HEK293 (cell line): ENCODE measurements around the gene CD40.

Experiments used
- CTCF ChIA-PET: fragments of 350-600 bp; formaldehyde crosslinking; extraction: SDS; loops from one replicate; lab custom pipeline; 2021; ENCODE audit warnings: antibody characterized with exemption; lab: Yijun Ruan, JAX
- POLR2A ChIA-PET: fragments of 300-600 bp; formaldehyde crosslinking; extraction: SDS; loops from one replicate; lab custom pipeline; 2020; ENCODE audit warnings: antibody characterized with exemption, inconsistent platforms; lab: Yijun Ruan, JAX
- H3K27ac ChIP-seq: fragments of 200-500 bp; sonication (Bioruptor generic); 2 replicates; pipeline ENCODE4 v1.5.1; 2014; ENCODE audit warnings: low read depth, low read length, control low read depth, inconsistent platforms; ENCODE audit errors: extremely low read depth
- H3K36me3 ChIP-seq, 2 experiments: fragments of 200-500 bp in 1 of 2; sonication (Bioruptor generic) in 1 of 2; 1 replicate in 1 of 2; 2 replicates in 1 of 2; pipeline ENCODE4 v1.5.1; 2014 to 2017; ENCODE audit warnings: inconsistent platforms in 2 of 2, low read length in 2 of 2; ENCODE audit not compliant: control insufficient read depth in 2 of 2, insufficient read depth in 1 of 2
- H3K4me1 ChIP-seq: fragments of 200-500 bp; sonication (Bioruptor generic); 2 replicates; pipeline ENCODE4 v1.5.1; 2014; ENCODE audit warnings: mild to moderate bottlenecking, low read length, inconsistent platforms; ENCODE audit not compliant: control insufficient read depth, insufficient read depth
- H3K4me3 ChIP-seq: 2 replicates; pipeline ENCODE4 v1.5.1; 2011; ENCODE audit warnings: low read depth, mild to moderate bottlenecking, control low read depth, low read length, moderate library complexity
- H3K9me3 ChIP-seq: fragments of 200-500 bp; sonication (Bioruptor generic); 2 replicates; pipeline ENCODE4 v1.5.1; 2014; ENCODE audit warnings: low read depth, low read length, inconsistent platforms; ENCODE audit not compliant: control insufficient read depth, insufficient read depth
- BCL11B ChIP-seq: fragments of 450-650 bp; formaldehyde crosslinking; IDR thresholded peaks from 2 replicates; pipeline ENCODE4 v1.5.1; 2016; ENCODE audit warnings: low read depth, missing biosample characterization, missing genetic modification characterization
- GLIS2 ChIP-seq: fragments of 450-650 bp; formaldehyde crosslinking; IDR thresholded peaks from 2 replicates; pipeline ENCODE4 v1.5.1; 2016; ENCODE audit warnings: missing biosample characterization, missing genetic modification characterization
- HOXA7 ChIP-seq: sonication (generic); formaldehyde crosslinking; IDR thresholded peaks from 2 replicates; pipeline ENCODE4 v1.8.1; 2022; ENCODE audit warnings: missing genetic modification reagents, borderline replicate concordance
- KLF10 ChIP-seq: fragments of 450-650 bp; IDR thresholded peaks from 2 replicates; pipeline ENCODE4 v1.5.1; 2018; ENCODE audit warnings: missing biosample characterization, mild to moderate bottlenecking, missing genetic modification characterization
- ZBTB20 ChIP-seq: fragments of 450-650 bp; formaldehyde crosslinking; IDR thresholded peaks from 2 replicates; pipeline ENCODE4 v1.5.1; 2016; ENCODE audit warnings: missing biosample characterization, missing genetic modification characterization
- ZFHX2 ChIP-seq: fragments of 450-650 bp; formaldehyde crosslinking; conservative IDR thresholded peaks from 2 replicates; pipeline ENCODE4 v1.5.1; 2016; ENCODE audit warnings: missing biosample characterization, missing genetic modification characterization
- ZNF311 ChIP-seq: fragments of 450-650 bp; formaldehyde crosslinking; IDR thresholded peaks from 2 replicates; pipeline ENCODE4 v1.5.1; 2017; ENCODE audit warnings: missing biosample characterization, missing genetic modification characterization, borderline replicate concordance
- ZNF37A ChIP-seq: fragments of 450-650 bp; IDR thresholded peaks from 2 replicates; pipeline ENCODE4 v1.5.1; 2018; ENCODE audit warnings: missing biosample characterization, missing genetic modification characterization
- ZNF513 ChIP-seq: fragments of 450-650 bp; IDR thresholded peaks from 2 replicates; pipeline ENCODE4 v1.5.1; 2018; ENCODE audit warnings: missing biosample characterization, missing genetic modification characterization
- ZNF521 ChIP-seq: fragments of 450-650 bp; formaldehyde crosslinking; IDR thresholded peaks from 2 replicates; pipeline ENCODE4 v1.5.1; 2017; ENCODE audit warnings: missing biosample characterization, mild to moderate bottlenecking, missing genetic modification characterization
- ZNF548 ChIP-seq: fragments of 450-650 bp; formaldehyde crosslinking; IDR thresholded peaks from 2 replicates; pipeline ENCODE4 v1.5.1; 2016; ENCODE audit warnings: missing biosample characterization, missing genetic modification characterization
- ZSCAN16 ChIP-seq: fragments of 450-650 bp; formaldehyde crosslinking; IDR thresholded peaks from 2 replicates; pipeline ENCODE4 v1.5.1; 2016; ENCODE audit warnings: missing biosample characterization, missing genetic modification characterization
- ZSCAN30 ChIP-seq: fragments of 450-650 bp; IDR thresholded peaks from 2 replicates; pipeline ENCODE4 v1.5.1; 2018; ENCODE audit warnings: missing biosample characterization, mild to moderate bottlenecking, missing genetic modification characterization, moderate library complexity
- TF ChIP-seq, protein P1 (sequence below): fragments of 450-650 bp; formaldehyde crosslinking; IDR thresholded peaks from 2 replicates; pipeline ENCODE4 v1.5.1; 2016; ENCODE audit warnings: missing biosample characterization, missing genetic modification characterization, low read depth
- TF ChIP-seq, protein P2 (sequence below): fragments of 450-650 bp; formaldehyde crosslinking; IDR thresholded peaks from 2 replicates; pipeline ENCODE4 v1.5.1; 2016; ENCODE audit warnings: missing biosample characterization, missing genetic modification characterization
- TF ChIP-seq, protein P3 (sequence below): fragments of 450-650 bp; formaldehyde crosslinking; IDR thresholded peaks from 2 replicates; pipeline ENCODE4 v1.5.1; 2016; ENCODE audit warnings: missing biosample characterization, missing genetic modification characterization

CD40 gene

GRCh38 chr20:46161921-46162320, 43.8 kb downstream of the CD40 start (continued):
- TF ChIP-seq KLF10 (tag by site-specific recombination): no peak

GRCh38 chr20:46164254-46164653, 46.1 kb downstream of the CD40 start:
- Histone ChIP-seq H3K27ac (no peak overlapping the region), H3K9me3 (no peaks in the 10 kb centered on the region), H3K36me3 (no peaks in the 10 kb centered on the region), H3K4me1 (no peaks in the 10 kb centered on the region), H3K4me3 (no peak overlapping the region)
- TF ChIP-seq, protein P1, sequence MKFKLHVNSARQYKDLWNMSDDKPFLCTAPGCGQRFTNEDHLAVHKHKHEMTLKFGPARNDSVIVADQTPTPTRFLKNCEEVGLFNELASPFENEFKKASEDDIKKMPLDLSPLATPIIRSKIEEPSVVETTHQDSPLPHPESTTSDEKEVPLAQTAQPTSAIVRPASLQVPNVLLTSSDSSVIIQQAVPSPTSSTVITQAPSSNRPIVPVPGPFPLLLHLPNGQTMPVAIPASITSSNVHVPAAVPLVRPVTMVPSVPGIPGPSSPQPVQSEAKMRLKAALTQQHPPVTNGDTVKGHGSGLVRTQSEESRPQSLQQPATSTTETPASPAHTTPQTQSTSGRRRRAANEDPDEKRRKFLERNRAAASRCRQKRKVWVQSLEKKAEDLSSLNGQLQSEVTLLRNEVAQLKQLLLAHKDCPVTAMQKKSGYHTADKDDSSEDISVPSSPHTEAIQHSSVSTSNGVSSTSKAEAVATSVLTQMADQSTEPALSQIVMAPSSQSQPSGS (tag by site-specific recombination): no peak
- TF ChIP-seq ZFHX2: 0 out of 2 replicates have a peak, but pooled peaks have one; percentile 20
- ChIA-PET CTCF (interaction anchor here (0.6 kb wide), 1 partner anchor 8 kb away, joined by 3 read pairs; no protein-coding TSS in a partner anchor), POLR2A (no interaction called here)

DNA sequence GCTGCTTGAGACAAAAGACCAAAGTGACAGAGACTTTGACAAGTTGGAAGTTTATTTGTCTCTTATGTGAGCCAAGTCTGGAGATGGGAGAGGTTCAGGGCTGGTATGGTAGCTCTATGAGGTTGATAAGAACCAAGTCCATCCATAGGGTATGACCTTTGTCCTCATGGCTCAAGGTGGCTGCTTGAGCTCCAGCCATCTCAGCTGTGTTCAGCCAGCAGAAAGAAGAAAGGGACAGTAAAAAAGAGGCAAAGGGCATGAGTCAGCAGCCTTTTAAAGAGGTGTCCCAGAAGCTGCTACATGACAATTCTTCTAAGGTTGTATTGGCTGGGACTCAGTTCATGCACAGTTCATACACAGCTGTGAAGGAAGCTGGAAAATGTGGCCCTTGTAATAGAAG, 49.0 kb downstream of the CD40 start:
- TF ChIP-seq, protein P2, sequence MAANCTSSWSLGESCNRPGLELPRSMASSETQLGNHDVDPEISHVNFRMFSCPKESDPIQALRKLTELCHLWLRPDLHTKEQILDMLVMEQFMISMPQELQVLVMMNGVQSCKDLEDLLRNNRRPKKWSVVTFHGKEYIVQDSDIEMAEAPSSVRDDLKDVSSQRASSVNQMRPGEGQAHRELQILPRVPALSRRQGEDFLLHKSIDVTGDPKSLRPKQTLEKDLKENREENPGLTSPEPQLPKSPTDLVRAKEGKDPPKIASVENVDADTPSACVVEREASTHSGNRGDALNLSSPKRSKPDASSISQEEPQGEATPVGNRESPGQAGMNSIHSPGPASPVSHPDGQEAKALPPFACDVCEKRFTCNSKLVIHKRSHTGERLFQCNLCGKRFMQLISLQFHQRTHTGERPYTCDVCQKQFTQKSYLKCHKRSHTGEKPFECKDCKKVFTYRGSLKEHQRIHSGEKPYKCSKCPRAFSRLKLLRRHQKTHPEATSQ (tag by site-specific recombination): 0 out of 2 replicates have a peak, but pooled peaks have one; percentile 57
- TF ChIP-seq, protein P3, sequence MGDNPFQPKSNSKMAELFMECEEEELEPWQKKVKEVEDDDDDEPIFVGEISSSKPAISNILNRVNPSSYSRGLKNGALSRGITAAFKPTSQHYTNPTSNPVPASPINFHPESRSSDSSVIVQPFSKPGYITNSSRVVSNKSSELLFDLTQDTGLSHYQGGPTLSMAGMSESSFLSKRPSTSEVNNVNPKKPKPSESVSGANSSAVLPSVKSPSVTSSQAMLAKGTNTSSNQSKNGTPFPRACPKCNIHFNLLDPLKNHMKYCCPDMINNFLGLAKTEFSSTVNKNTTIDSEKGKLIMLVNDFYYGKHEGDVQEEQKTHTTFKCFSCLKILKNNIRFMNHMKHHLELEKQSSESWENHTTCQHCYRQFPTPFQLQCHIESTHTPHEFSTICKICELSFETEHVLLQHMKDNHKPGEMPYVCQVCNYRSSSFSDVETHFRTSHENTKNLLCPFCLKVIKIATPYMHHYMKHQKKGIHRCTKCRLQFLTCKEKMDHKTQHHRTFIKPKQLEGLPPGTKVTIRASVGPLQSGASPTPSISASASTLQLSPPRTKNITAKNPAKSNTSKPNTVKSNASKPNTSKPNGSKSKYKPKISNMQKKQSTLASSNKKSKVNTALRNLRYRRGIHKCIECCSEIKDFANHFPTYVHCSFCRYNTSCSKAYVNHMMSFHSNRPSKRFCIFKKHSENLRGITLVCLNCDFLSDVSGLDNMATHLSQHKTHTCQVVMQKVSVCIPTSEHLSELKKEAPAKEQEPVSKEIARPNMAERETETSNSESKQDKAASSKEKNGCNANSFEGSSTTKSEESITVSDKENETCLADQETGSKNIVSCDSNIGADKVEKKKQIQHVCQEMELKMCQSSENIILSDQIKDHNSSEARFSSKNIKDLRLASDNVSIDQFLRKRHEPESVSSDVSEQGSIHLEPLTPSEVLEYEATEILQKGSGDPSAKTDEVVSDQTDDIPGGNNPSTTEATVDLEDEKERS: peak; percentile 74; the same call in 1 of the 2 replicates
- no peak for TF ChIP-seq ZBTB20
- no peak overlapping the region for H3K27ac ChIP-seq
- H3K9me3 ChIP-seq: no peaks in the 10 kb centered on the region
- H3K4me1 ChIP-seq: no peaks in the 10 kb centered on the region
- CTCF ChIA-PET: interaction anchor here (0.7 to 1.2 kb wide), 3 partner anchors 7 to 181 kb away, joined by 3 read pairs; no protein-coding TSS in a partner anchor
- no peak overlapping the region for H3K4me3 ChIP-seq
- H3K36me3 ChIP-seq: no peaks in the 10 kb centered on the region
- POLR2A ChIA-PET: no interaction called here

GRCh38 chr20:46168438-46168837, 50.3 kb downstream of the CD40 start:
- ChIA-PET POLR2A (no interaction called here), CTCF (interaction anchor here (0.6 kb wide), 1 partner anchor 85 kb away, joined by 3 read pairs; no protein-coding TSS in a partner anchor)
- no peak overlapping the region for H3K4me3 ChIP-seq
- H3K4me1 ChIP-seq: no peaks in the 10 kb centered on the region
- no peaks in the 10 kb centered on the region for H3K9me3 ChIP-seq
- no peaks in the 10 kb centered on the region for H3K36me3 ChIP-seq
- no peak for TF ChIP-seq ZSCAN16 (tag by site-specific recombination)
- TF ChIP-seq BCL11B: no peak
- no peak for TF ChIP-seq HOXA7
- TF ChIP-seq ZNF548 (tag by site-specific recombination): no peak
- no peak for TF ChIP-seq ZNF311 (tag by site-specific recombination)
- no peak for TF ChIP-seq ZNF513
- no peak for TF ChIP-seq KLF10 (tag by site-specific recombination)
- no peak for TF ChIP-seq ZSCAN30 (tag by site-specific recombination)
- TF ChIP-seq ZNF37A: no peak
- no peak for TF ChIP-seq ZNF521 (tag by site-specific recombination)
- no peak for TF ChIP-seq GLIS2 (tag by site-specific recombination)
- H3K27ac ChIP-seq: no peak overlapping the region
